Heart left ventricle (tissue), 16 donors: ENCODE results near the gene DENND5A. TPM values are rescaled to one million over a fixed set of nuclear protein-coding genes. Genes with fewer than 3 reads are reported as not detected.
A peak's percentile ranks its signal among the peaks of the same experiment; 100 is the strongest.

ENCODE experiments used
- ATAC-seq, 4 donors: fragments of 200-7000 bp; cut with Tn5 transposase; one replicate each; pipeline ENCODE4 v1.9.1; 2020 to 2022; ENCODE audit warnings: moderate library complexity in 4 of 4, mild to moderate bottlenecking in 3 of 4, moderate number of reproducible peaks in 1 of 4
- DNase-seq, 5 donors: peaks; one replicate each; pipeline ENCODE4 v3.0.0-alpha.2; 2020
- H3K27ac ChIP-seq, 12 donors: fragments of 200-600 bp; sonication (generic) in 4 of 12; one replicate each; pipeline versions ENCODE4 v1.5.0 to v1.8.0; 2016 to 2022; ENCODE audit warnings: mild to moderate bottlenecking in 2 of 12
- H3K27me3 ChIP-seq, 9 donors: fragments of 200-600 bp; sonication (generic) in 2 of 9; one replicate each; pipeline versions ENCODE4 v1.5.1 to v1.8.0; 2016 to 2022; ENCODE audit warnings: mild to moderate bottlenecking in 3 of 9
- H3K36me3 ChIP-seq, 9 donors: fragments of 200-600 bp; sonication (generic) in 2 of 9; one replicate each; pipeline versions ENCODE4 v1.5.0 to v1.8.0; 2018 to 2022; ENCODE audit warnings: mild to moderate bottlenecking in 2 of 9
- H3K4me1 ChIP-seq, 12 donors: fragments of 200-600 bp; sonication (generic) in 4 of 12; one replicate each; pipeline versions ENCODE4 v1.5.0 to v1.8.0; 2016 to 2022; ENCODE audit warnings: mild to moderate bottlenecking in 3 of 12
- H3K4me3 ChIP-seq, 12 donors: fragments of 200-600 bp; sonication (generic) in 4 of 12; one replicate each; pipeline versions ENCODE4 v1.5.0 to v1.8.0; 2017 to 2022; ENCODE audit warnings: mild to moderate bottlenecking in 9 of 12, moderate library complexity in 4 of 12
- H3K9me3 ChIP-seq, 12 donors: fragments of 200-600 bp; sonication (generic) in 4 of 12; one replicate each; pipeline versions ENCODE4 v1.5.0 to v1.8.0; 2016 to 2022; ENCODE audit warnings: mild to moderate bottlenecking in 1 of 12
- POLR2A ChIP-seq, 2 donors: fragments of 450-650 bp; IDR thresholded peaks; one replicate each; pipeline ENCODE4 v1.6.1; 2017; ENCODE audit warnings: antibody characterized with exemption in 2 of 2, mild to moderate bottlenecking in 2 of 2, moderate library complexity in 2 of 2
- WGBS, 4 donors: extraction: QIAGEN DNeasy Blood & Tissue Kit in 2 of 4; methylation state at CpG; one replicate each; pipeline versions ENCODE4 v1.1.5 to v1.1.7; 2013 to 2018; 5-methylcytosine and 5-hydroxymethylcytosine counted together
- intact Hi-C, 10 donors: fragments of 100-400 bp; cut with DNase I; formaldehyde crosslinking; loops; one replicate each; pipeline versions ENCODE4 v1.11.1 to v1.14.2; 2022
- polyA plus RNA-seq, 2 donors: library from polyadenylated mRNA; stranded (reverse); fragments of 200-250 nt; gene quantifications; one replicate each; pipeline ENCODE4 v1.2.3, GENCODE V29; 2013
- total RNA-seq, 9 donors: library from RNA; depleted of rRNA in 2 of 9; stranded (reverse); fragments of >200 nt in 2 of 9; fragmentation: NEBNext Ultra II Directional in 3 of 9; extraction: Animal tissue kit (Norgen Biotek cat#: 25700) in 3 of 9; gene quantifications; one replicate each; pipeline versions ENCODE4 v1.1.0 to v1.2.4, GENCODE V29; 2016 to 2023
- TF ChIP-seq, protein P1 (sequence below), 12 donors: fragments of 200-600 bp; sonication (generic) in 4 of 12; IDR thresholded peaks; one replicate each; pipeline versions ENCODE4 v1.5.0 to v1.8.0; 2018 to 2022; ENCODE audit warnings: antibody characterized with exemption in 12 of 12, mild to moderate bottlenecking in 5 of 12
- donor health status: ischemic (EF 13 %, LVEDD 7.1; RV severe dilation, severe dysfunction).
- donor health status: healthy with polysubstance abuse.
- donor health status: DM: no; HTN: yes; CAD: no.
- donor health status: DM: no; HTN: no; CAD: no.
- donor health status: ischemic (EF 25% LVEDD 6.9; RV normal size, moderate dysfunction).
- donor health status: ischemic (EF 25% LVEDD 5.7; RV mildly dilated, moderate dysfunction).
- donor health status: healthy.
- donor health status: DM: yes; HTN: yes; CAD: no.
- donor health status: ischemic (EF 35%, LVEDD 5.7; RV mildly dilated, moderate dysfunction).
- donor health status: nonischemic (EF 11% LVEDD 7.7; RV severe dilation, severe dysfunction).
- donor health status: DM: yes; HTN: yes; CAD: no.
- donor health status: PGD.
- donor health status: ischemic (EF 29% LVEDD 5.4; RV normal size, mild dysfunction).
- donor health status: nonischemic (EF 23%, LVEDD 6.1; RV moderate dilation, normal function).

Gene DENND5A
- total and polyA plus RNA-seq, 11 donors: 44.5 to 175 (median 113) TPM

DNA sequence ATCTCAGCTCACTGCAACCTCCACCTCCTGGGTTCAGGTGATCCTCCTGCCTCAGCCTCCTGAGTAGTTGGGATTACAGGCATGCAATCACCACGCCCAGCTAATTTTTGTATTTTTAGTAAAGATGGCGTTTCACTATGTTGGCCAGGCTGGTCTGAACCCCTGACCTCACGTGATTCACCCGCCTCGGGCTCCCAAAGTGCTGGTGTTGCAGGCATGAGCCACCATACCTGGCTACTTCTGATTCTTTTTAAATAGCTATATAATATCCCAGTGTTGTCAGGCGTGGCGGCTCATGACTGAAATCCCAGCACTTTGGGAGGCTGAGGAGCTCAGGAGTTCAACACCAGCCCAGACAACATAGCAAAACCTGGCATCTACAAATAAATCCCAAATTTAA lies 28.5 kb upstream of the DENND5A start:
- no peak for TF ChIP-seq POLR2A (IDR thresholded peaks at IDR 0.05)
- TF ChIP-seq, protein P1, sequence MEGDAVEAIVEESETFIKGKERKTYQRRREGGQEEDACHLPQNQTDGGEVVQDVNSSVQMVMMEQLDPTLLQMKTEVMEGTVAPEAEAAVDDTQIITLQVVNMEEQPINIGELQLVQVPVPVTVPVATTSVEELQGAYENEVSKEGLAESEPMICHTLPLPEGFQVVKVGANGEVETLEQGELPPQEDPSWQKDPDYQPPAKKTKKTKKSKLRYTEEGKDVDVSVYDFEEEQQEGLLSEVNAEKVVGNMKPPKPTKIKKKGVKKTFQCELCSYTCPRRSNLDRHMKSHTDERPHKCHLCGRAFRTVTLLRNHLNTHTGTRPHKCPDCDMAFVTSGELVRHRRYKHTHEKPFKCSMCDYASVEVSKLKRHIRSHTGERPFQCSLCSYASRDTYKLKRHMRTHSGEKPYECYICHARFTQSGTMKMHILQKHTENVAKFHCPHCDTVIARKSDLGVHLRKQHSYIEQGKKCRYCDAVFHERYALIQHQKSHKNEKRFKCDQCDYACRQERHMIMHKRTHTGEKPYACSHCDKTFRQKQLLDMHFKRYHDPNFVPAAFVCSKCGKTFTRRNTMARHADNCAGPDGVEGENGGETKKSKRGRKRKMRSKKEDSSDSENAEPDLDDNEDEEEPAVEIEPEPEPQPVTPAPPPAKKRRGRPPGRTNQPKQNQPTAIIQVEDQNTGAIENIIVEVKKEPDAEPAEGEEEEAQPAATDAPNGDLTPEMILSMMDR (IDR thresholded peaks at IDR 0.05): no peak
- peaks cover 0 to 78% (median 21%) of the 10 kb centered on the region in 9 donors for H3K36me3 ChIP-seq
- ATAC-seq: no peak
- WGBS, 4 donors: 98 to 99% (median 98%) methylated on average over 7 of the region's 7 CpGs
- no peak for DNase-seq
- H3K9me3 ChIP-seq: no peaks in the 10 kb centered on the region
- no peaks in the 10 kb centered on the region for H3K27me3 ChIP-seq
- intact Hi-C loops: no loop called here
- H3K4me1 ChIP-seq: no peaks in the 10 kb centered on the region
- no peak overlapping the region for H3K27ac ChIP-seq
- H3K4me3 ChIP-seq: no peak overlapping the region

DNA sequence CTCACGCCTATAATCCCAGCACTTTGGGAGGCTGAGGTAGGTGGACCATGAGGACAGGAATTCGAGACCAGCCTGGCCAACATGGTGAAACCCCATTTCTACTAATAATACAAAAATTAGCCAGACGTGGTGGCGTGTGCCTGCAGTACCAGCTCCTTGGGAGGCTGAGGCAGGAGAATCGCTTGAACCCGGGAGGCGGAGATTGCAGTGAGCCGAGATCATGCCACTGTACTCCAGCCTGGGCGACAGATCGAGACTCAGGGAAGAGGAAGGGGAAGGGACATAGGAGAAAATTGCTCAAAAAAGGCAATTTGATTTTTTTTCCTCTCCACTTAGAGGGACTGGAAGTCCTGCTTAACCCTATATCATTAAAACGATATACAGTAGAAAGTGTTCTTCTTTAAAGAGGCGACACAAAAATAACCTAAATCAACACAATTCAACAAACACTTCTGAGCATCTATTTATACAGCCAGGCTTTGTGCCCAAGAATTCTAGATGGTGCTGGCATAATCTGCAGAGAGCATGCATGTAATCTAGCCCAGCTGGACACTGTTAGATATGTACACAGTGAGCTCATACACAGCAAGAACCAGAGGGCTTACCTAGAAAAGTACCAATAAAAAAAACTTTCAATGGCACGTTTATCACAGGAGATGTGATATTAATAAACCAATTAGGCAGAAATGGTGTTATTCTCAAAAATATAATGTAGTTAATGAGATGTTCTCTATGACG lies 20.9 kb upstream of the DENND5A start:
- ATAC-seq: peak; percentile 96 to 97 (median 97)

DNA sequence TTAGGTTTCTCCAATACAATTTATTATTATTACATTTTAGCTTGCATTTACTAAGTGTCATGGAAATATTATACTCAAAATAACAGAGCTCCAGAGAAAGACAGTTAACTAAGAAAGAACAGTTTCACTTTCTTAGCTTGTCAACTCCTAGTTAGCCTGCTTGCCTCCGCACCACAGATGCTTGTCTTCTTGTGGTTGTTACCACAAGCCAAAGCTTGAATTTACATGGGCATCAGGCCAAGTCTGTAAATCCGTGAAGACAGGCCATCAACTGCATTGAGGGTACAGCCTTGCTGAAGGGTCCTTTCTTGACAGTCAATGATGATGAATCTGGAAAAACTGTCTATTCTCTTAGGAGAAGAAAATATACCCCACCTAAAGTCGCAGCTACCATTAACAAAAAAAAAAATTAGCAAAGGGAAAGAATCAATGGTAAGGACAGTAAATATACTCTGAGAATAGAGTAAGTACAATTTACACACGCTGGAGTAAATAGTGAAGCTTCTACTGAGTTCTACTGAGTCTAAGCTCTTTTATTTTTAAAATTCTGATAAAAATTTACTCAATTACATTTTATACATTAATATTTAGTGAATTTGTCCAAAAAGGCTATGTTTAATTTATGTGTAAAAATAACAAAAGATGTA lies 15.6 kb upstream of the DENND5A start:
- DNase-seq (no peak), ATAC-seq (no peak)
- Histone ChIP-seq H3K4me3 (no peak overlapping the region), H3K27ac (peak overlapping the region in 8 of 12 donors; percentile 0 to 46 (median 24)), H3K4me1 (peaks cover 0 to 20% (median 2%) of the 10 kb centered on the region in 12 donors), H3K9me3 (no peaks in the 10 kb centered on the region), H3K27me3 (no peaks in the 10 kb centered on the region), H3K36me3 (peaks cover 0 to 43% (median 20%) of the 10 kb centered on the region in 9 donors)
- TF ChIP-seq, protein P1 (IDR thresholded peaks at IDR 0.05): no peak
- TF ChIP-seq POLR2A (IDR thresholded peaks at IDR 0.05): no peak
- WGBS, 4 donors: 43 to 53% (median 51%) methylated on average over 4 of the region's 4 CpGs
- intact Hi-C loops: no loop called here

More for the DNA sequence above, 20.9 kb upstream of the DENND5A start:
- no peak for TF ChIP-seq POLR2A (IDR thresholded peaks at IDR 0.05)
- TF ChIP-seq, protein P1 (IDR thresholded peaks at IDR 0.05): no peak
- H3K27ac ChIP-seq: peak overlapping the region in 8 of 12 donors; percentile 10 to 80 (median 67)
- H3K27me3 ChIP-seq: no peaks in the 10 kb centered on the region
- intact Hi-C loops: no loop called here
- H3K4me3 ChIP-seq: no peak overlapping the region
- 59 to 70% (median 67%) methylated on average over 14 of the region's 14 CpGs for WGBS, 4 donors
- peaks cover 0 to 9% (median 0%) of the 10 kb centered on the region in 12 donors for H3K4me1 ChIP-seq
- H3K36me3 ChIP-seq: peaks cover 0 to 56% (median 18%) of the 10 kb centered on the region in 9 donors
- peak in 2 of 5 donors; percentile 30 to 42 for DNase-seq
- H3K9me3 ChIP-seq: no peaks in the 10 kb centered on the region

DNA sequence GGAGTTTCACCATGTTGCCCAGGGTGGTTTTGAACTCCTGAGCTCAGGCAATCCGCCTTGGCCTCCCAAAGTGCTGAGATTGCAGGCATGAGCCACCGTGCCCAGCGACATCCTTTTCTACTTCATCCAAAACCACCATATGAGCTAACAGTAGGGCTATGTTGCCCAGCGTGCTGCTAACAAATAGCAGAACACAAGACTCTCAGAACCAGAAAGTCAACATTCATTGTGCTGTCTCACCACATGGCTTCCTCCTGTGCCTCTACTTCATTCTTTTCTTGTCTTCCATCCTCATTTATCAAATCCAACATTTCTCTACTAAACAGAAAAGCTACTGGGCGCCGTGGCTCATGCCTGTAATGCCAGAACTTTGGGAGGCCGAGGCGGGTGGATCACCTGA lies 12.0 kb upstream of the DENND5A start:
- TF ChIP-seq, protein P1 (IDR thresholded peaks at IDR 0.05): no peak
- no peak for TF ChIP-seq POLR2A (IDR thresholded peaks at IDR 0.05)
- intact Hi-C loops: no loop called here
- H3K27ac ChIP-seq: no peak overlapping the region
- no peaks in the 10 kb centered on the region for H3K27me3 ChIP-seq
- DNase-seq (no peak), ATAC-seq (no peak)
- peaks cover 0 to 44% (median 15%) of the 10 kb centered on the region in 12 donors for H3K4me1 ChIP-seq
- peaks cover 0 to 24% (median 9%) of the 10 kb centered on the region in 9 donors for H3K36me3 ChIP-seq
- H3K9me3 ChIP-seq: no peaks in the 10 kb centered on the region
- 91 to 95% (median 94%) methylated on average over 8 of the region's 8 CpGs for WGBS, 4 donors
- H3K4me3 ChIP-seq: no peak overlapping the region
